CD14-positive monocyte (primary cell): Measurements from ENCODE around the gene DIS3L2. TPM values are rescaled to one million over a fixed set of nuclear protein-coding genes. Genes with fewer than 3 reads are reported as not detected.

Experiments used
- DNase-seq, 3 donors: peaks; one replicate each; pipeline ENCODE4 v3.0.0-alpha.2; 2011 to 2022
- H2AFZ ChIP-seq: 2 replicates; pipeline ENCODE4 v1.6.0; 2012; ENCODE audit warnings: mild to moderate bottlenecking, low read depth, low read length, inconsistent platforms; ENCODE audit not compliant: insufficient read depth, poor library complexity, severe bottlenecking
- H3K27ac ChIP-seq, 2 donors: 1 replicate in 1 of 2; 2 replicates in 1 of 2; pipeline ENCODE4 v1.5.1; 2012 to 2013; ENCODE audit warnings: low read length in 2 of 2, control low read depth in 1 of 2, inconsistent platforms in 1 of 2, low read depth in 1 of 2, mild to moderate bottlenecking in 1 of 2
- H3K27me3 ChIP-seq, 2 donors: one replicate each; pipeline versions ENCODE4 v1.6.0 to v1.6.1; 2011 to 2013; ENCODE audit warnings: low read length in 2 of 2; ENCODE audit not compliant: control insufficient read depth in 2 of 2, insufficient read depth in 2 of 2
- H3K36me3 ChIP-seq, 2 donors: replicated peaks in 1 of 2; 1 replicate in 1 of 2; 2 replicates in 1 of 2; pipeline versions ENCODE4 v1.5.1 to v1.6.1; 2012 to 2013; ENCODE audit warnings: low read length in 2 of 2, control low read depth in 1 of 2, inconsistent platforms in 1 of 2, mild to moderate bottlenecking in 1 of 2; ENCODE audit not compliant: insufficient read depth in 2 of 2, control insufficient read depth in 1 of 2
- H3K4me1 ChIP-seq, 2 donors: 1 replicate in 1 of 2; 2 replicates in 1 of 2; pipeline versions ENCODE4 v1.5.1 to v1.6.1; 2012 to 2013; ENCODE audit warnings: low read length in 2 of 2, control low read depth in 1 of 2, inconsistent platforms in 1 of 2, mild to moderate bottlenecking in 1 of 2, moderate library complexity in 1 of 2; ENCODE audit not compliant: insufficient read depth in 2 of 2, control insufficient read depth in 1 of 2
- H3K4me2 ChIP-seq: replicated peaks from 2 replicates; pipeline ENCODE3; 2012; ENCODE audit warnings: low read length, moderate library complexity, mild to moderate bottlenecking; ENCODE audit not compliant: poor library complexity, severe bottlenecking; ENCODE audit errors: extremely low read depth
- H3K4me3 ChIP-seq, 3 experiments: fragments of 200-600 bp in 1 of 3; sonication (generic) in 1 of 3; replicated peaks in 1 of 3; 1 replicate in 2 of 3; 2 replicates in 1 of 3; pipeline ENCODE4 v1.5.1; 2011 to 2013; ENCODE audit warnings: low read length in 3 of 3, mild to moderate bottlenecking in 3 of 3, control low read depth in 2 of 3, low read depth in 2 of 3, inconsistent platforms in 1 of 3, moderate library complexity in 1 of 3
- H3K79me2 ChIP-seq: 2 replicates; pipeline ENCODE4 v1.6.0; 2012; ENCODE audit warnings: mild to moderate bottlenecking, control low read depth, inconsistent platforms, low read length, moderate library complexity; ENCODE audit not compliant: insufficient read depth
- H3K9ac ChIP-seq: 2 replicates; pipeline ENCODE4 v1.6.0; 2017; ENCODE audit warnings: low read length, mild to moderate bottlenecking; ENCODE audit not compliant: insufficient read depth, poor library complexity, severe bottlenecking
- H3K9me3 ChIP-seq, 2 donors: replicated peaks in 1 of 2; 1 replicate in 1 of 2; 2 replicates in 1 of 2; pipeline versions ENCODE4 v1.5.1 to v1.6.1; 2012 to 2013; ENCODE audit warnings: low read length in 2 of 2, control low read depth in 1 of 2; ENCODE audit not compliant: control insufficient read depth in 1 of 2, insufficient read depth in 1 of 2
- H4K20me1 ChIP-seq: 2 replicates; pipeline ENCODE4 v1.6.0; 2012; ENCODE audit warnings: mild to moderate bottlenecking, low read length, control low read depth, moderate library complexity; ENCODE audit not compliant: insufficient read depth
- H3K27ac Mint-ChIP-seq, 7 donors: one replicate each; pipeline ENCODE4 v1.8.0; 2020; ENCODE audit warnings: mild to moderate bottlenecking in 7 of 7, mixed read lengths in 7 of 7, moderate library complexity in 6 of 7, inconsistent platforms in 2 of 7
- H3K27me3 Mint-ChIP-seq, 3 donors: one replicate each; pipeline ENCODE4 v1.8.0; 2021 to 2022; ENCODE audit warnings: low read depth in 3 of 3, mild to moderate bottlenecking in 3 of 3, mixed read lengths in 3 of 3, moderate library complexity in 3 of 3, inconsistent platforms in 1 of 3
- H3K36me3 Mint-ChIP-seq, 2 donors: one replicate each; pipeline ENCODE4 v1.8.0; 2020; ENCODE audit warnings: mixed read lengths in 2 of 2, inconsistent platforms in 1 of 2, mild to moderate bottlenecking in 1 of 2
- H3K4me1 Mint-ChIP-seq: one replicate; pipeline ENCODE4 v1.8.0; 2020; ENCODE audit warnings: mild to moderate bottlenecking, mixed read lengths
- H3K4me3 Mint-ChIP-seq, 2 donors: one replicate each; pipeline ENCODE4 v1.8.0; 2020; ENCODE audit warnings: mild to moderate bottlenecking in 2 of 2, mixed read lengths in 2 of 2, moderate library complexity in 1 of 2
- H3K9me3 Mint-ChIP-seq, 7 donors: one replicate each; pipeline ENCODE4 v1.8.0; 2020 to 2022; ENCODE audit warnings: mixed read lengths in 7 of 7, mild to moderate bottlenecking in 6 of 7, moderate library complexity in 6 of 7, inconsistent platforms in 2 of 7
- CTCF ChIP-seq: fragments of 200-600 bp; IDR thresholded peaks from one replicate; pipeline ENCODE4 v1.8.0; 2022; ENCODE audit warnings: antibody characterized with exemption, mild to moderate bottlenecking
- WGBS: methylation state at CpG from one replicate; pipeline ENCODE4 v1.1.5; 2013; ENCODE audit warnings: missing lambda C conversion rate; ENCODE audit not compliant: insufficient coverage; 5-methylcytosine and 5-hydroxymethylcytosine counted together
- intact Hi-C, 2 donors: fragments of 100-400 bp; cut with micrococcal nuclease; formaldehyde crosslinking; loops; one replicate each; pipeline versions ENCODE4 v1.15.0 to v1.15.1; 2023
- polyA plus RNA-seq, 3 donors: library from polyadenylated mRNA; depleted of rRNA in 1 of 3; unstranded in 2 of 3; stranded (reverse) in 1 of 3; fragments of 300-500 nt in 2 of 3; fragments of >200 nt in 1 of 3; fragmentation: Illumina TruSeq in 2 of 3; gene quantifications; 1 replicate in 2 of 3; 2 replicates in 1 of 3; pipeline ENCODE4 v1.2.3, GENCODE V29; 2012 to 2021

The DIS3L2 gene
- polyA plus RNA-seq, 3 donors = 6.0 to 21.7 (median 6.4) TPM

GRCh38 chr2:232341739-232342126, 380.2 kb downstream of the DIS3L2 start:
- Histone ChIP-seq H2AFZ (no peak overlapping the region), H3K4me1 (no peaks in the 10 kb centered on the region), H3K79me2 (no peaks in the 10 kb centered on the region), H3K4me3 (no peak overlapping the region), H3K27me3 (peaks cover 0 to 3% of the 10 kb centered on the region in 2 donors), H3K27ac (no peak overlapping the region), H3K36me3 (peaks cover 0 to 2% of the 10 kb centered on the region in 2 donors), H3K4me2 (no peak overlapping the region), H4K20me1 (no peaks in the 10 kb centered on the region), H3K9ac (no peak overlapping the region), H3K9me3 (no peaks in the 10 kb centered on the region)
- intact Hi-C loops = no loop called here
- no peaks in the 10 kb centered on the region for H3K4me1 Mint-ChIP-seq
- 100% methylated on average over 1 of the region's 4 CpGs for WGBS
- H3K27me3 Mint-ChIP-seq = peaks cover 5 to 15% (median 8%) of the 10 kb centered on the region in 3 donors
- H3K4me3 Mint-ChIP-seq = no peak overlapping the region
- H3K36me3 Mint-ChIP-seq = peaks cover 5 to 7% of the 10 kb centered on the region in 2 donors
- no peaks in the 10 kb centered on the region for H3K9me3 Mint-ChIP-seq
- H3K27ac Mint-ChIP-seq = no peak overlapping the region
- TF ChIP-seq CTCF = no peak
- no peak for DNase-seq

GRCh38 chr2:232342635-232343565, 381.4 kb downstream of the DIS3L2 start:
- no peak overlapping the region for H3K4me2 ChIP-seq
- no peak overlapping the region for H3K9ac ChIP-seq
- H3K4me1 ChIP-seq = no peaks in the 10 kb centered on the region
- no peaks in the 10 kb centered on the region for H3K9me3 ChIP-seq
- Mint-ChIP-seq H3K4me3 (peak overlapping the region in 1 of 2 donors; percentile 18), H3K27me3 (peaks cover 11 to 24% (median 12%) of the 10 kb centered on the region in 3 donors), H3K4me1 (no peaks in the 10 kb centered on the region), H3K9me3 (no peaks in the 10 kb centered on the region), H3K36me3 (peaks cover 0 to 4% of the 10 kb centered on the region in 2 donors), H3K27ac (no peak overlapping the region)
- no peaks in the 10 kb centered on the region for H4K20me1 ChIP-seq
- H3K4me3 ChIP-seq = no peak overlapping the region
- H3K79me2 ChIP-seq = no peaks in the 10 kb centered on the region
- no peak overlapping the region for H3K27ac ChIP-seq
- H3K36me3 ChIP-seq = no peaks in the 10 kb centered on the region
- WGBS = 86% methylated on average over 18 of the region's 19 CpGs
- DNase-seq = no peak
- H3K27me3 ChIP-seq = peaks cover 0 to 3% of the 10 kb centered on the region in 2 donors
- no peak for TF ChIP-seq CTCF
- H2AFZ ChIP-seq = no peak overlapping the region
- intact Hi-C loops = no loop called here
